Stimulated activated CD4-positive, alpha-beta T cell treated with anti-CD3 and anti-CD28 coated beads, Interleukin-15, amount 100 ng/mL, for 48 hours (primary cell): ENCODE results near the gene NOC2L.

Experiments
- DNase-seq, 2 donors: peaks; one replicate each; pipeline ENCODE4 v3.0.0-alpha.2; 2020; ENCODE audit warnings: low read depth in 2 of 2

Gene NOC2L

GRCh38 chr1:942864-943533, 16.1 kb downstream of the NOC2L start:
- no peak for DNase-seq

- no peak for DNase-seq
Measured at GRCh38 chr1:942411-942821, 16.6 kb downstream of the NOC2L start.

GRCh38 chr1:941588-942383, 17.3 kb downstream of the NOC2L start:
- no peak for DNase-seq

GRCh38 chr1:941015-941587, 18.0 kb downstream of the NOC2L start:
- DNase-seq, result no peak

- DNase-seq, result no peak
Measured at GRCh38 chr1:940107-941014, 18.7 kb downstream of the NOC2L start.

GRCh38 chr1:939511-940106, 19.4 kb downstream of the NOC2L start:
- no peak for DNase-seq

GRCh38 chr1:938711-939489, 20.2 kb downstream of the NOC2L start:
- DNase-seq, result no peak

- no peak for DNase-seq
Measured at GRCh38 chr1:938088-938683, 20.9 kb downstream of the NOC2L start.

GRCh38 chr1:937521-937920, 21.5 kb downstream of the NOC2L start:
- no peak for DNase-seq

GRCh38 chr1:936348-937264, 22.4 kb downstream of the NOC2L start:
- no peak for DNase-seq

GRCh38 chr1:935751-936231, 23.3 kb downstream of the NOC2L start:
- no peak for DNase-seq

GRCh38 chr1:934991-935750, 23.9 kb downstream of the NOC2L start:
- DNase-seq, result no peak

GRCh38 chr1:933603-933940, 25.5 kb downstream of the NOC2L start:
- DNase-seq, result no peak

- DNase-seq, result no peak
Measured at GRCh38 chr1:932776-933602, 26.1 kb downstream of the NOC2L start.

- no peak for DNase-seq
Measured at GRCh38 chr1:932173-932510, 26.9 kb downstream of the NOC2L start.

GRCh38 chr1:931380-932172, 27.5 kb downstream of the NOC2L start:
- no peak for DNase-seq

GRCh38 chr1:930633-931138, 28.4 kb downstream of the NOC2L start:
- DNase-seq, result no peak
